Sigmoid colon (tissue), 4 donors: ENCODE results near the gene SIGLEC8.

Source experiments
- CTCF ChIP-seq, 4 experiments: fragments of 450-650 bp in 3 of 4; fragments of 200-600 bp in 1 of 4; IDR thresholded peaks; one replicate each; pipeline ENCODE4 v1.5.1; 2016 to 2019; ENCODE audit warnings: antibody characterized with exemption in 4 of 4, mild to moderate bottlenecking in 3 of 4, moderate library complexity in 2 of 4
- EP300 ChIP-seq, 4 donors: sonication (generic); formaldehyde crosslinking; IDR thresholded peaks; one replicate each; pipeline ENCODE4 v1.6.1; 2017; ENCODE audit warnings: antibody characterized with exemption in 4 of 4
- POLR2A ChIP-seq, 2 donors: fragments of 450-650 bp; IDR thresholded peaks; one replicate each; pipeline ENCODE4 v1.6.1; 2016; ENCODE audit warnings: antibody characterized with exemption in 2 of 2, mild to moderate bottlenecking in 2 of 2, moderate library complexity in 2 of 2

- no peak for TF ChIP-seq CTCF (IDR thresholded peaks at IDR 0.05)
- no peak for TF ChIP-seq EP300 (IDR thresholded peaks at IDR 0.05)
- TF ChIP-seq POLR2A (IDR thresholded peaks at IDR 0.05) = no peak
These were observed 32.4 kb upstream of the SIGLEC8 start for GRCh38 chr19:51490676-51491075.
